K562 (cell line): Measurements from ENCODE around the gene TEKT2. TPM values are rescaled to one million over a fixed set of nuclear protein-coding genes. Genes with fewer than 3 reads are reported as not detected.

Source experiments
- ATAC-seq: fragments of 200-7000 bp; cut with Tn5 transposase; 3 replicates; pipeline ENCODE4 v1.9.1; 2020; ENCODE audit warnings: moderate library complexity
- BruUV-seq: library from RNA; stranded (reverse); fragments of 400-500 nt; replicated peaks from 2 replicates; lab custom pipeline; 2021; lab: Mats Ljungman, UMichigan
- CTCF ChIA-PET: fragments of 300-600 bp; formaldehyde crosslinking; extraction: SDS; loops from one replicate; lab custom pipeline; 2021; ENCODE audit warnings: low intra/inter-chr PET ratio; lab: Yijun Ruan, JAX
- POLR2A ChIA-PET: fragments of 300-600, 350-650 bp; sonication (Branson Sonifier 250); formaldehyde crosslinking; extraction: SDS; loops from one replicate; lab custom pipeline; 2021; ENCODE audit warnings: antibody characterized with exemption, inconsistent platforms; lab: Yijun Ruan, JAX
- DNase-seq, 4 experiments: peaks; one replicate each; pipeline versions ENCODE4 v3.0.0 to v3.0.0-alpha.2; 2011 to 2018; ENCODE audit warnings: low spot score in 3 of 4, mixed read lengths in 3 of 4; ENCODE audit errors: extremely low read depth in 1 of 4
- FAIRE-seq: peaks from 2 replicates; lab custom pipeline; 2011; peaks lifted over from hg19 to GRCh38; lab: Jason Lieb, UNC
- H2AFZ ChIP-seq: 2 replicates; pipeline ENCODE4 v1.6.0; 2011; ENCODE audit warnings: low read depth, low read length, control low read depth, inconsistent platforms
- H3K27ac ChIP-seq: fragments of 200-600 bp; 3 replicates; pipeline ENCODE4 v1.8.0; 2011; ENCODE audit warnings: low read depth, mild to moderate bottlenecking, control low read depth, inconsistent platforms, low read length, moderate library complexity, mixed read lengths; ENCODE audit errors: extremely low read depth
- H3K27me3 ChIP-seq, 2 experiments: fragments of 300-600 bp in 1 of 2; 2 replicates in 1 of 2; 3 replicates in 1 of 2; pipeline versions ENCODE4 v1.6.0 to v1.8.0; 2011; ENCODE audit warnings: inconsistent platforms in 2 of 2, low read length in 2 of 2, mild to moderate bottlenecking in 1 of 2, mixed read lengths in 1 of 2, moderate library complexity in 1 of 2; ENCODE audit not compliant: control insufficient read depth in 2 of 2, insufficient read depth in 2 of 2
- H3K36me3 ChIP-seq: fragments of 300-600 bp; 3 replicates; pipeline ENCODE4 v1.8.0; 2011; ENCODE audit warnings: mild to moderate bottlenecking, low read length, inconsistent platforms; ENCODE audit not compliant: control insufficient read depth, insufficient read depth
- H3K4me1 ChIP-seq, 2 experiments: fragments of 200-600 bp in 1 of 2; replicated peaks in 1 of 2; 2 replicates in 1 of 2; 3 replicates in 1 of 2; pipeline versions ENCODE4 v1.5.1 to v1.8.0; 2011; ENCODE audit warnings: inconsistent platforms in 2 of 2, low read length in 2 of 2, mild to moderate bottlenecking in 1 of 2, mixed read lengths in 1 of 2, moderate library complexity in 1 of 2; ENCODE audit not compliant: control insufficient read depth in 2 of 2, insufficient read depth in 2 of 2
- H3K4me2 ChIP-seq: 2 replicates; pipeline ENCODE4 v1.6.1; 2011; ENCODE audit warnings: low read length, control low read depth, inconsistent platforms, mixed read lengths; ENCODE audit not compliant: insufficient read depth
- H3K4me3 ChIP-seq: fragments of 200-600 bp; sonication (generic), shearing (Covaris generic); 2 replicates; pipeline ENCODE4 v1.5.1; 2016; ENCODE audit warnings: control low read depth, inconsistent platforms
- H3K79me2 ChIP-seq: fragments of 200-600 bp; 3 replicates; pipeline ENCODE4 v1.8.0; 2011; ENCODE audit warnings: low read length, inconsistent platforms; ENCODE audit not compliant: control insufficient read depth, insufficient read depth
- H3K9ac ChIP-seq, 2 experiments: 2 replicates each; pipeline versions ENCODE4 v1.6.0 to v1.6.1; 2011; ENCODE audit warnings: low read depth in 2 of 2, low read length in 2 of 2, control low read depth in 1 of 2, inconsistent platforms in 1 of 2, mild to moderate bottlenecking in 1 of 2, mixed read lengths in 1 of 2; ENCODE audit not compliant: insufficient read depth in 1 of 2
- H3K9me1 ChIP-seq: one replicate; pipeline ENCODE4 v1.6.0; 2011; ENCODE audit warnings: inconsistent platforms, mild to moderate bottlenecking, low read length, moderate library complexity; ENCODE audit not compliant: control insufficient read depth, insufficient read depth
- H3K9me3 ChIP-seq: replicated peaks from 2 replicates; pipeline ENCODE4 v1.5.1; 2011; ENCODE audit warnings: low read depth, low read length, inconsistent platforms; ENCODE audit not compliant: control insufficient read depth, insufficient read depth
- H4K20me1 ChIP-seq: replicated peaks from 2 replicates; pipeline ENCODE4 v1.6.1; 2011; ENCODE audit warnings: low read length, inconsistent platforms, mixed read lengths; ENCODE audit not compliant: control insufficient read depth, insufficient read depth
- CAMTA2 ChIP-seq: fragments of 250-450 bp; sonication (Bioruptor Pico); conservative IDR thresholded peaks from 2 replicates; pipeline ENCODE4 v1.5.1; 2022
- CBX2 ChIP-seq: fragments of 200-600 bp; sonication (generic); IDR thresholded peaks from one replicate; pipeline ENCODE4 v1.6.1; 2012; ENCODE audit warnings: mild to moderate bottlenecking, low read length, inconsistent platforms; ENCODE audit not compliant: insufficient read depth, poor library complexity, severe bottlenecking
- ELF1 ChIP-seq: fragments of 200-800 bp; sonication (Bioruptor generic); IDR thresholded peaks from 2 replicates; pipeline ENCODE4 v1.6.1; 2016; ENCODE audit warnings: missing genetic modification characterization, missing compliant biosample characterization
- FOXK2 ChIP-seq, 2 experiments: fragments of 450-650 bp; IDR thresholded peaks in 1 of 2; conservative IDR thresholded peaks in 1 of 2; 2 replicates each; pipeline ENCODE4 v1.6.1; 2016; ENCODE audit warnings: low read depth in 2 of 2, mild to moderate bottlenecking in 1 of 2
- HNRNPL ChIP-seq: fragments of 200-400 bp; formaldehyde crosslinking; IDR thresholded peaks from 2 replicates; pipeline ENCODE4 v1.6.1; 2017; ENCODE audit warnings: low read depth, mild to moderate bottlenecking, low read length
- HNRNPLL ChIP-seq: fragments of 200-400 bp; formaldehyde crosslinking; IDR thresholded peaks from 2 replicates; pipeline ENCODE4 v1.6.1; 2017; ENCODE audit warnings: low read length, low read depth, mild to moderate bottlenecking; ENCODE audit not compliant: poor library complexity, severe bottlenecking
- KLF13 ChIP-seq: fragments of 450-650 bp; IDR thresholded peaks from 2 replicates; pipeline ENCODE4 v1.6.1; 2016; ENCODE audit warnings: missing genetic modification characterization, low read depth, mild to moderate bottlenecking, missing compliant biosample characterization, moderate library complexity, borderline replicate concordance
- NFIX ChIP-seq: fragments of 250-450 bp; sonication (Bioruptor Pico); IDR thresholded peaks from 2 replicates; pipeline ENCODE4 v1.4.0; 2020; ENCODE audit warnings: low read depth, mild to moderate bottlenecking, moderate library complexity
- POLR2AphosphoS5 ChIP-seq: IDR thresholded peaks from 2 replicates; pipeline ENCODE4 v1.6.1; 2011; ENCODE audit warnings: mild to moderate bottlenecking, low read depth, low read length, moderate library complexity; ENCODE audit not compliant: control insufficient read depth, insufficient read depth
- THAP12 ChIP-seq: fragments of 250-450 bp; sonication (Bioruptor Pico); IDR thresholded peaks from 2 replicates; pipeline ENCODE4 v1.9.0; 2021; ENCODE audit warnings: mild to moderate bottlenecking, inconsistent platforms
- ZBED1 ChIP-seq: IDR thresholded peaks from 2 replicates; pipeline ENCODE4 v1.6.1; 2014
- ZHX1 ChIP-seq: fragments of 150-350 bp; conservative IDR thresholded peaks from 2 replicates; pipeline ENCODE4 v1.6.1; 2014; ENCODE audit warnings: low read length
- ZNF217 ChIP-seq: sonication (generic); formaldehyde crosslinking; IDR thresholded peaks from 2 replicates; pipeline ENCODE4 v1.8.0; 2022; ENCODE audit warnings: mild to moderate bottlenecking, missing genetic modification reagents
- ZNF253 ChIP-seq: fragments of 250-450 bp; sonication (Bioruptor Pico); conservative IDR thresholded peaks from 2 replicates; pipeline ENCODE4 v1.6.1; 2021; ENCODE audit warnings: mild to moderate bottlenecking
- ZNF57 ChIP-seq: fragments of 450-650 bp; formaldehyde crosslinking; IDR thresholded peaks from 2 replicates; pipeline ENCODE4 v1.4.0; 2020; ENCODE audit warnings: mild to moderate bottlenecking, moderate library complexity
- ZNF75A ChIP-seq: fragments of 450-650 bp; formaldehyde crosslinking; IDR thresholded peaks from 2 replicates; pipeline ENCODE4 v1.4.0; 2020; ENCODE audit warnings: mild to moderate bottlenecking
- ZNF77 ChIP-seq: fragments of 250-450 bp; sonication (Bioruptor Pico); IDR thresholded peaks from 2 replicates; pipeline ENCODE4 v1.5.0; 2020
- ZZZ3 ChIP-seq: fragments of 450-650 bp; IDR thresholded peaks from 2 replicates; pipeline ENCODE4 v1.6.1; 2016; ENCODE audit warnings: antibody characterized with exemption, mild to moderate bottlenecking, moderate library complexity
- WGBS: fragments of 100-300 bp; shearing (Covaris generic); methylation state at CpG from one replicate; pipeline ENCODE4 v1.1.6; 2016; ENCODE audit warnings: low coverage, mixed read lengths; ENCODE audit not compliant: insufficient coverage; ENCODE audit errors: missing lambda C conversion rate; 5-methylcytosine and 5-hydroxymethylcytosine counted together
- in situ Hi-C: fragments of 300-500 bp; cut with MboI; formaldehyde crosslinking; loops from 4 replicates; pipeline ENCODE4 v1.15.0; 2018; ENCODE audit warnings: inconsistent platforms, mixed read lengths
- intact Hi-C: fragments of 100-400 bp; cut with micrococcal nuclease; formaldehyde crosslinking; loops from 2 replicates; pipeline ENCODE4 v1.14.2; 2022
- polyA plus RNA-seq, 8 experiments: library from polyadenylated mRNA; depleted of rRNA in 4 of 8; stranded (reverse) in 5 of 8; unstranded in 3 of 8; fragments of >200 nt; fragmentation: Nextera tagmentation in 2 of 8; fragmentation: Illumina TruSeq in 1 of 8; extraction: Ambion mirVana in 2 of 8; extraction: Trizol in 1 of 8; gene quantifications; 2 replicates each; pipeline versions ENCODE4 v1.2.1 to v1.2.3, GENCODE V29; 2011 to 2014; ENCODE audit warnings: inconsistent platforms in 1 of 8, missing spikeins in 1 of 8
- total RNA-seq, 7 experiments: library from RNA; depleted of rRNA in 6 of 7; stranded (reverse); fragments of >200 nt in 6 of 7; fragmentation: Illumina TruSeq in 2 of 7; extraction: Trizol in 2 of 7; gene quantifications; 2 replicates each; pipeline versions ENCODE4 v1.2.1 to v1.2.3, GENCODE V29; 2011 to 2021; ENCODE audit warnings: low replicate concordance in 1 of 7

Gene TEKT2
- total and polyA plus RNA-seq, 9 of the 15 experiments (the other 6 are each of a cell fraction or from before 2014, with no cell fraction given), result 0.06 to 0.94 (median 0.30) TPM; not detected in 1

- POLR2A ChIA-PET, result interaction anchor here (0.7 kb wide), 1 partner anchor 17 kb away, joined by 3 read pairs; no protein-coding TSS in a partner anchor
- FAIRE-seq, result no peak
- TF ChIP-seq HNRNPL, result no peak
- no peak for TF ChIP-seq CAMTA2 (CRISPR knock-in tag)
- no peak for TF ChIP-seq HNRNPLL
- no peak for TF ChIP-seq ZZZ3
- no peak for TF ChIP-seq ZNF77
- no peak for TF ChIP-seq KLF13 (tag)
- no peak for TF ChIP-seq NFIX (CRISPR knock-in tag)
- TF ChIP-seq ZBED1, result no peak
- no peak for TF ChIP-seq ZNF253 (CRISPR knock-in tag)
- no peak for TF ChIP-seq THAP12 (CRISPR knock-in tag)
- no peak for TF ChIP-seq ZNF57 (CRISPR knock-in tag)
- no peak for TF ChIP-seq FOXK2 (conservative IDR thresholded peaks at IDR 0.05 in 1 of 2, IDR thresholded peaks at IDR 0.05 in 1 of 2; ENCODE audit: low read depth in 2 of 2)
- TF ChIP-seq ZHX1, result no peak
- no peak for TF ChIP-seq CBX2
- TF ChIP-seq POLR2AphosphoS5, result no peak
- TF ChIP-seq ZNF75A (CRISPR knock-in tag), result no peak
- no peak for TF ChIP-seq ELF1 (tag)
- no peak for TF ChIP-seq ZNF217 (CRISPR knock-in tag)
- WGBS, result 63% methylated on average over 35 of the region's 42 CpGs
- ATAC-seq, result no peak
- no peak for DNase-seq
- Histone ChIP-seq H3K4me2 (no peak overlapping the region), H3K4me1 (peaks cover 16 to 42% of the 10 kb centered on the region in 2 experiments), H4K20me1 (no peaks in the 10 kb centered on the region), H2AFZ (no peak overlapping the region), H3K36me3 (no peaks in the 10 kb centered on the region), H3K9me1 (no peaks in the 10 kb centered on the region), H3K27ac (no peak overlapping the region), H3K27me3 (peaks cover 0 to 10% of the 10 kb centered on the region in 2 experiments; a peak in 1 of 5 replicates), H3K4me3 (no peak overlapping the region), H3K9me3 (no peaks in the 10 kb centered on the region), H3K9ac (no peak overlapping the region), H3K79me2 (no peaks in the 10 kb centered on the region)
- in situ Hi-C loops, result no loop called here
- CTCF ChIA-PET, result no interaction called here
- no TSS peak for BruUV-seq
- intact Hi-C loops, result no loop called here
These were observed 40.7 kb downstream of the TEKT2 start for GRCh38 chr1:36124404-36125128.
